Endothelial cell of umbilical vein (primary cell): ENCODE results near the gene MROH9.

ENCODE experiments used
- CTCF ChIP-seq, 2 donors: IDR thresholded peaks; 1 replicate in 1 of 2; 2 replicates in 1 of 2; pipeline ENCODE4 v1.5.1; 2011; ENCODE audit warnings: low read length in 2 of 2, mild to moderate bottlenecking in 2 of 2, moderate library complexity in 2 of 2, control low read depth in 1 of 2, inconsistent platforms in 1 of 2, low read depth in 1 of 2; ENCODE audit not compliant: insufficient read depth in 1 of 2; ENCODE audit errors: extremely low read depth in 1 of 2
- EZH2 ChIP-seq: IDR thresholded peaks from 2 replicates; pipeline ENCODE4 v1.6.1; 2012; ENCODE audit warnings: borderline replicate concordance, low read depth, mild to moderate bottlenecking, moderate library complexity, low read length, inconsistent platforms; ENCODE audit not compliant: severe bottlenecking

DNA sequence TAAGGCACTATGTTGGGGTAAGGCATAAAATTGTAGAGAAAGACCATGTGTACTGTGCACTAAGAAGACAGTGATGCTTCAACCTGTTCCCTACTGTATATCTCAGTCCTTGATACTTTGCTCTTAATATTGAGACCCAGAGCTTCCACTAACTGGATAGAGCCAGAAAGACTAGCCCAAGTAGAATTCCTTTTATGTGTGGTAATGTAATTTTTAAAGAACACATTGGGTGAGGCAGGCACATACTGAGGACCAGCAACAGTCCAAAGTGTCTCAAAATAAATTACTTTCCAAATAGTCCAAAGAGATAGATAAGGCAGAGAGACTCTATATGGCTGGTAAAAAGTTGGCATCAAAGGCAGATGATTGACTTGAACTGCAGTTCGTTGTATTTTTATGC is 31.4 kb upstream of the MROH9 start:
- TF ChIP-seq EZH2 = no peak
- no peak for TF ChIP-seq CTCF (IDR thresholded peaks at IDR 0.05; ENCODE audit: extremely low read depth in 1 of 2, insufficient read depth in 1 of 2, low read depth in 1 of 2, low read length in 2 of 2)
